ENCODE measurements around the gene MATR3. TPM values are rescaled to one million over a fixed set of nuclear protein-coding genes. Genes with fewer than 3 reads are reported as not detected.
A peak's percentile ranks its signal among the peaks of the same experiment; 100 is the strongest.

The MATR3 gene
- total and polyA plus RNA-seq, 7 experiments from 2014 or later: 219 to 379 (median 291) TPM

GRCh38 chr5:139315056-139315615, 21.6 kb downstream of the MATR3 start:
- Mint-ChIP-seq H3K27ac (peak overlapping the region in 2 of 9 donors; percentile 34 to 59), H3K9me3 (no peaks in the 10 kb centered on the region), H3K27me3 (no peaks in the 10 kb centered on the region), H3K36me3 (peaks cover 0 to 18% (median under 1%) of the 10 kb centered on the region in 5 donors), H3K4me3 (peak overlapping the region in 2 of 10 donors; percentile 39 to 41), H3K4me1 (peaks cover 19 to 51% (median 40%) of the 10 kb centered on the region in 7 donors)
- Histone ChIP-seq H3K36me3 (ENCODE audit: control insufficient read depth in 2 of 3, insufficient read depth in 3 of 3, low read length in 3 of 3) (peaks cover 16 to 42% (median 23%) of the 10 kb centered on the region in 3 experiments), H3K27ac (ENCODE audit: low read depth, low read length) (no peak overlapping the region), H3K9me3 (ENCODE audit: control insufficient read depth in 2 of 3, low read length in 3 of 3) (no peaks in the 10 kb centered on the region), H3K27me3 (ENCODE audit: control insufficient read depth in 2 of 2, insufficient read depth in 2 of 2, low read length in 2 of 2) (no peaks in the 10 kb centered on the region), H3K4me1 (ENCODE audit: control insufficient read depth in 2 of 2, insufficient read depth in 2 of 2, low read length in 2 of 2) (peaks cover 32 to 33% of the 10 kb centered on the region in 2 donors), H3K4me3 (ENCODE audit: low read length) (no peak overlapping the region)
- ATAC-seq (no peak), DNase-seq (no peak)
- CTCF ChIA-PET: no interaction called here
- intact Hi-C loops (cut with micrococcal nuclease): loop anchor here in 1 of 2 donors (2.0 kb wide), 1 partner anchor 14 kb away; no protein-coding TSS in a partner anchor
- POLR2A ChIA-PET: interaction anchor here (0.7 to 1.0 kb wide), 2 partner anchors 11 to 790 kb away, joined by 3 read pairs; no protein-coding TSS in a partner anchor

DNA sequence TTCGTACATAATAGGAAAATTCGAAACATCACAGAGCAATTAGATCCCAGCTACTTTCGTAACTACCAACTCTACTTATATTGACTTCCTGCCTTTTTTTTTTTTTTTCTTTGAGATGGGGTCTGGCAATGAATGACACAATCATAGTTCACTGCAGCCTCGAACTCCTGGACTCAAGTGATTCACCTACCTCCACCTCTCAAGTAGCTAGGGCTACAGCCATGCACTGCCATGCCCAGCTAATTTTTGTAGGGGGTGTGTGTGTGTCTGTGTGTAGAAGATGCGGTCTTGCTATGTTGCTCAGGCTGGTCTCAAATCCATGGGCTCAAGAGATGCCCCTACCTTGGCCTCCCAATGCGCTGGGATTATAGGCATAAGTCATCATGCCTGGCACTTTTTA, 42.3 kb downstream of the MATR3 start:
- peaks cover 0 to 7% (median 0%) of the 10 kb centered on the region in 3 experiments for H3K36me3 ChIP-seq (ENCODE audit: control insufficient read depth in 2 of 3, insufficient read depth in 3 of 3, low read length in 3 of 3)
- Mint-ChIP-seq H3K4me3 (peak overlapping the region in 1 of 10 donors; percentile 37), H3K36me3 (peaks cover 0 to 8% (median 5%) of the 10 kb centered on the region in 5 donors), H3K27ac (peak overlapping the region in 8 of 9 donors; percentile 3 to 90 (median 66)), H3K4me1 (peaks cover 1 to 21% (median 16%) of the 10 kb centered on the region in 7 donors), H3K9me3 (peaks cover 0 to 3% (median 0%) of the 10 kb centered on the region in 11 donors), H3K27me3 (no peaks in the 10 kb centered on the region)
- POLR2A ChIA-PET: interaction anchor here (1.5 kb wide), 1 partner anchor 42 kb away, joined by 12 read pairs; the partner anchor contains the start of gene MATR3
- intact Hi-C loops (cut with micrococcal nuclease): no loop called here
- no peak overlapping the region for H3K27ac ChIP-seq (ENCODE audit: low read depth, low read length)
- H3K4me3 ChIP-seq (ENCODE audit: low read length): no peak overlapping the region
- CTCF ChIA-PET: no interaction called here
- H3K4me1 ChIP-seq (ENCODE audit: control insufficient read depth in 2 of 2, insufficient read depth in 2 of 2, low read length in 2 of 2): peaks cover 0 to 3% of the 10 kb centered on the region in 2 donors
- DNase-seq: peak in 1 of 9 donors; percentile 12
- ATAC-seq: peak; percentile 25
- H3K27me3 ChIP-seq (ENCODE audit: control insufficient read depth in 2 of 2, insufficient read depth in 2 of 2, low read length in 2 of 2): no peaks in the 10 kb centered on the region
- H3K9me3 ChIP-seq (ENCODE audit: control insufficient read depth in 2 of 3, low read length in 3 of 3): no peaks in the 10 kb centered on the region

DNA sequence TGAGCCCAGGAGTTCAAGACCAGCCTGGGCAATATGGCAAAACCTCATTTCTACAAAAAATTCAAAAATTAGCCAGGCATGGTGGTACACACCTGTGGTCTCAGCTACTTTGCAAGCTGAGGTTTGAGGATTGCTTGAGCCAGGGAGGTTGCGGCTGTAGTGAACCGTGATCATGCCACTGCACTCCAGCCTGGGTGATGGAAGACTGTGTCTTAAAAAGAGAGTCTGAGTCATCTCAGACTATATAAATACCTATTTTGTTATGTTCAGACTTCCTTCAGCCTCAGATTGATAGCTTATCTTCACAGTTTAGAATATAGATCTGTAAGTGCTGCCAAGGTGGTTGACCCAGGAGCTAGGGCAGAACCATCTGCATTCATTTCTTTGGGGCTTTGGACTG, 46.5 kb downstream of the MATR3 start:
- peaks cover 26% of the 10 kb centered on the region in 2 donors for H3K4me1 ChIP-seq (ENCODE audit: control insufficient read depth in 2 of 2, insufficient read depth in 2 of 2, low read length in 2 of 2)
- no peak overlapping the region for H3K27ac ChIP-seq (ENCODE audit: low read depth, low read length)
- no peaks in the 10 kb centered on the region for H3K9me3 ChIP-seq (ENCODE audit: control insufficient read depth in 2 of 3, low read length in 3 of 3)
- ChIA-PET POLR2A (interaction anchor here (0.9 to 3.6 kb wide), 5 partner anchors 9 to 67 kb away, joined by 4 to 61 read pairs (median 13); partner anchors contain the start of gene MATR3), CTCF (interaction anchor here (0.5 to 0.6 kb wide), 2 partner anchors 64 to 98 kb away, joined by 3 to 4 read pairs; no protein-coding TSS in a partner anchor)
- no peak overlapping the region for H3K4me3 ChIP-seq (ENCODE audit: low read length)
- H3K36me3 Mint-ChIP-seq: peaks cover 0 to 16% (median 9%) of the 10 kb centered on the region in 5 donors
- H3K4me3 Mint-ChIP-seq: peak overlapping the region in 1 of 10 donors; percentile 29
- no peak for DNase-seq
- no peak overlapping the region for H3K27ac Mint-ChIP-seq
- no peak for ATAC-seq
- peaks cover 0 to 5% (median 0%) of the 10 kb centered on the region in 5 donors for H3K27me3 Mint-ChIP-seq
- H3K27me3 ChIP-seq (ENCODE audit: control insufficient read depth in 2 of 2, insufficient read depth in 2 of 2, low read length in 2 of 2): no peaks in the 10 kb centered on the region
- intact Hi-C loops (cut with micrococcal nuclease): loop anchor here (2.0 to 10.0 kb wide), 11 partner anchors 13 to 1307 kb away; partner anchors contain the start of genes ANKHD1 (in 2 of the 2), CDC25C (in 1 of the 2), CYSTM1 (in 1 of the 2) and FAM13B (in 1 of the 2)
- H3K36me3 ChIP-seq (ENCODE audit: control insufficient read depth in 2 of 3, insufficient read depth in 3 of 3, low read length in 3 of 3): peaks cover 0 to 5% (median 0%) of the 10 kb centered on the region in 3 experiments
- peaks cover 30 to 61% (median 49%) of the 10 kb centered on the region in 7 donors for H3K4me1 Mint-ChIP-seq
- peaks cover 0 to 11% (median 0%) of the 10 kb centered on the region in 11 donors for H3K9me3 Mint-ChIP-seq

GRCh38 chr5:139341187-139341688, 47.7 kb downstream of the MATR3 start:
- Histone ChIP-seq H3K36me3 (ENCODE audit: control insufficient read depth in 2 of 3, insufficient read depth in 3 of 3, low read length in 3 of 3) (peaks cover 0 to 5% (median 0%) of the 10 kb centered on the region in 3 experiments), H3K27ac (ENCODE audit: low read depth, low read length) (peak overlapping the region; percentile 98), H3K4me3 (ENCODE audit: low read length) (peak overlapping the region; percentile 96), H3K4me1 (ENCODE audit: control insufficient read depth in 2 of 2, insufficient read depth in 2 of 2, low read length in 2 of 2) (peaks cover 28 to 30% of the 10 kb centered on the region in 2 donors), H3K9me3 (ENCODE audit: control insufficient read depth in 2 of 3, low read length in 3 of 3) (no peaks in the 10 kb centered on the region), H3K27me3 (ENCODE audit: control insufficient read depth in 2 of 2, insufficient read depth in 2 of 2, low read length in 2 of 2) (no peaks in the 10 kb centered on the region)
- H3K27ac Mint-ChIP-seq: peak overlapping the region; percentile 96 to 100 (median 99)
- POLR2A ChIA-PET: interaction anchor here (1.0 to 3.6 kb wide), 23 partner anchors 9 to 1003 kb away, joined by 3 to 61 read pairs (median 7); partner anchors contain the start of genes DNAJC18, FAM53C, HSPA9 and MATR3
- H3K4me3 Mint-ChIP-seq: peak overlapping the region; percentile 95 to 100 (median 98)
- peaks cover 0 to 11% (median 0%) of the 10 kb centered on the region in 11 donors for H3K9me3 Mint-ChIP-seq
- H3K27me3 Mint-ChIP-seq: peaks cover 0 to 5% (median 0%) of the 10 kb centered on the region in 5 donors
- ATAC-seq: peak; percentile 31
- no peak for DNase-seq
- CTCF ChIA-PET: interaction anchor here (0.6 to 1.3 kb wide), 3 partner anchors 62 to 222 kb away, joined by 3 to 5 read pairs (median 3); partner anchors contain the start of gene SPATA24
- peaks cover 34 to 63% (median 53%) of the 10 kb centered on the region in 7 donors for H3K4me1 Mint-ChIP-seq
- peaks cover 0 to 21% (median 14%) of the 10 kb centered on the region in 5 donors for H3K36me3 Mint-ChIP-seq
- intact Hi-C loops (cut with micrococcal nuclease): loop anchor here (1.0 to 10.0 kb wide), 21 partner anchors 14 to 1308 kb away; partner anchors contain the start of genes ANKHD1 (in 2 of the 2), ETF1 (in 2 of the 2), MATR3 (in 2 of the 2) and SPATA24 (in 2 of the 2)

- peaks cover 0 to 5% (median 0%) of the 10 kb centered on the region in 5 donors for H3K27me3 Mint-ChIP-seq
- Histone ChIP-seq H3K27ac (ENCODE audit: low read depth, low read length) (peak within 1 kb of the TSS; percentile 98), H3K4me1 (ENCODE audit: control insufficient read depth in 2 of 2, insufficient read depth in 2 of 2, low read length in 2 of 2) (peaks cover 28 to 30% of the 10 kb centered on the region in 2 donors), H3K4me3 (ENCODE audit: low read length) (peak within 1 kb of the TSS; percentile 96), H3K36me3 (ENCODE audit: control insufficient read depth in 2 of 3, insufficient read depth in 3 of 3, low read length in 3 of 3) (peaks cover 0 to 5% (median 0%) of the 10 kb centered on the region in 3 experiments), H3K27me3 (ENCODE audit: control insufficient read depth in 2 of 2, insufficient read depth in 2 of 2, low read length in 2 of 2) (no peaks in the 10 kb centered on the region), H3K9me3 (ENCODE audit: control insufficient read depth in 2 of 3, low read length in 3 of 3) (no peaks in the 10 kb centered on the region)
- peak within 1 kb of the TSS; percentile 95 to 100 (median 98) for H3K4me3 Mint-ChIP-seq
- intact Hi-C loops (cut with micrococcal nuclease): loop anchor here (1.0 to 10.0 kb wide), 24 partner anchors 15 to 1309 kb away; partner anchors contain the start of genes ANKHD1 (in 2 of the 2), ETF1 (in 2 of the 2), HSPA9 (in 2 of the 2) and MATR3 (in 2 of the 2)
- H3K4me1 Mint-ChIP-seq: peaks cover 34 to 65% (median 55%) of the 10 kb centered on the region in 7 donors
- ChIA-PET CTCF (interaction anchor here (0.6 to 1.3 kb wide), 7 partner anchors 16 to 221 kb away, joined by 3 to 5 read pairs (median 3); partner anchors contain the start of genes MATR3 and SPATA24), POLR2A (interaction anchor here (0.7 to 3.6 kb wide), 29 partner anchors 9 to 1004 kb away, joined by 3 to 61 read pairs (median 6); partner anchors contain the start of genes DNAJC18, ETF1, FAM53C and HSPA9)
- DNase-seq (peak; percentile 94 to 98 (median 97)), ATAC-seq (peak; percentile 95)
- H3K27ac Mint-ChIP-seq: peak within 1 kb of the TSS; percentile 96 to 100 (median 99)
- H3K36me3 Mint-ChIP-seq: peaks cover 0 to 21% (median 15%) of the 10 kb centered on the region in 5 donors
- peaks cover 0 to 11% (median 0%) of the 10 kb centered on the region in 11 donors for H3K9me3 Mint-ChIP-seq
These were observed 48.3 kb downstream of the MATR3 start, which contains the start of gene PAIP2 for GRCh38 chr5:139341689-139342422. PAIP2 (plus strand) TSS chr5:139341854; CDS start chr5:139363785, 21,931 bp downstream.
